GM12878 (cell line): ENCODE results near the gene GPR107. TPM values are rescaled to one million over a fixed set of nuclear protein-coding genes. Genes with fewer than 3 reads are reported as not detected.
A peak's percentile ranks its signal among the peaks of the same experiment; 100 is the strongest.

ENCODE experiments used
- ATAC-seq: fragments of 200-7000 bp; cut with Tn5 transposase; 3 replicates; pipeline ENCODE4 v1.9.1; 2020; ENCODE audit warnings: mild to moderate bottlenecking, moderate library complexity
- BruUV-seq: library from RNA; stranded (reverse); fragments of 400-500 nt; replicated peaks from 2 replicates; lab custom pipeline; 2021; lab: Mats Ljungman, UMichigan
- CTCF ChIA-PET: fragments of 300-600 bp; sonication (Branson Sonifier 250); formaldehyde crosslinking; extraction: SDS; loops from one replicate; lab custom pipeline; 2021; ENCODE audit warnings: inconsistent platforms; lab: Yijun Ruan, JAX
- POLR2A ChIA-PET: fragments of 350-600 bp; formaldehyde crosslinking; extraction: SDS; loops from one replicate; lab custom pipeline; 2021; ENCODE audit warnings: inconsistent platforms; lab: Charles Lee
- RAD21 ChIA-PET: fragments of 300-600 bp; sonication (Branson Sonifier 250); formaldehyde crosslinking; loops from one replicate; lab custom pipeline; 2023; ENCODE audit warnings: antibody characterized with exemption; ENCODE audit not compliant: unreplicated experiment; lab: Charles Lee
- SMC1A ChIA-PET: fragments of 300-600 bp; sonication (Branson Sonifier 250); formaldehyde crosslinking; loops from one replicate; lab custom pipeline; 2023; ENCODE audit not compliant: unreplicated experiment, uncharacterized antibody; lab: Charles Lee
- DNase-seq: peaks from one replicate; pipeline ENCODE4 v3.0.0-alpha.2; 2011; ENCODE audit warnings: low read depth, low spot score
- FAIRE-seq: peaks from 3 replicates; lab custom pipeline; 2011; peaks lifted over from hg19 to GRCh38; lab: Jason Lieb, UNC
- H2AFZ ChIP-seq: 2 replicates; pipeline ENCODE4 v1.6.0; 2011; ENCODE audit warnings: low read depth, low read length, control low read depth; ENCODE audit not compliant: control insufficient read depth
- H3K27ac ChIP-seq: 2 replicates; pipeline ENCODE4 v1.5.1; 2011; ENCODE audit warnings: control low read depth; ENCODE audit not compliant: control insufficient read depth, insufficient read depth
- H3K27me3 ChIP-seq, 2 experiments: replicated peaks in 1 of 2; 2 replicates each; pipeline versions ENCODE4 v1.6.0 to v1.6.1; 2011; ENCODE audit warnings: low read length in 1 of 2; ENCODE audit not compliant: control insufficient read depth in 2 of 2, insufficient read depth in 2 of 2
- H3K36me3 ChIP-seq, 2 experiments: 2 replicates each; pipeline ENCODE4 v1.5.1; 2011; ENCODE audit warnings: low read length in 1 of 2; ENCODE audit not compliant: control insufficient read depth in 2 of 2, insufficient read depth in 2 of 2
- H3K4me1 ChIP-seq: 2 replicates; pipeline ENCODE4 v1.6.1; 2011; ENCODE audit warnings: mild to moderate bottlenecking, low read length, moderate library complexity, mixed read lengths; ENCODE audit not compliant: control insufficient read depth, insufficient read depth
- H3K4me2 ChIP-seq: 2 replicates; pipeline ENCODE4 v1.6.0; 2011; ENCODE audit warnings: control low read depth; ENCODE audit not compliant: control insufficient read depth, insufficient read depth
- H3K4me3 ChIP-seq: fragments of 200-600 bp; sonication (generic); 2 replicates; pipeline ENCODE4 v1.5.1; 2016
- H3K79me2 ChIP-seq: 2 replicates; pipeline ENCODE4 v1.6.0; 2011; ENCODE audit warnings: low read length; ENCODE audit not compliant: control insufficient read depth, insufficient read depth
- H3K9ac ChIP-seq: 2 replicates; pipeline ENCODE4 v1.8.0; 2011; ENCODE audit warnings: low read length, control low read depth, mixed read lengths; ENCODE audit not compliant: control insufficient read depth, insufficient read depth
- H3K9me3 ChIP-seq: replicated peaks from 3 replicates; pipeline ENCODE4 v1.5.1; 2011; ENCODE audit warnings: mild to moderate bottlenecking, low read length; ENCODE audit not compliant: control insufficient read depth, insufficient read depth
- H4K20me1 ChIP-seq: 2 replicates; pipeline ENCODE4 v1.6.0; 2011; ENCODE audit not compliant: control insufficient read depth, insufficient read depth
- CREB1 ChIP-seq: IDR thresholded peaks from 2 replicates; pipeline ENCODE4 v1.6.1; 2012; ENCODE audit warnings: low read depth, mild to moderate bottlenecking, inconsistent platforms
- CTCF ChIP-seq, 3 experiments: IDR thresholded peaks in 2 of 3; conservative IDR thresholded peaks in 1 of 3; 2 replicates each; pipeline ENCODE4 v1.5.1; 2011; ENCODE audit warnings: low read depth in 3 of 3, low read length in 3 of 3, mild to moderate bottlenecking in 3 of 3, control low read depth in 2 of 3, moderate library complexity in 2 of 3, inconsistent platforms in 1 of 3, mixed read lengths in 1 of 3; ENCODE audit not compliant: control insufficient read depth in 2 of 3, insufficient read depth in 1 of 3; ENCODE audit errors: extremely low read depth in 1 of 3
- POU2F2 ChIP-seq: IDR thresholded peaks from 3 replicates; pipeline ENCODE4 v1.6.1; 2011; ENCODE audit warnings: low read depth, mild to moderate bottlenecking, low read length, borderline replicate concordance
- RAD21 ChIP-seq: IDR thresholded peaks from 2 replicates; pipeline ENCODE4 v1.6.1; 2011; ENCODE audit warnings: mild to moderate bottlenecking, low read depth, low read length, moderate library complexity; ENCODE audit not compliant: insufficient read depth
- RB1 ChIP-seq: fragments of 450-650 bp; formaldehyde crosslinking; IDR thresholded peaks from 2 replicates; pipeline ENCODE4 v1.6.1; 2017; ENCODE audit warnings: mild to moderate bottlenecking, borderline replicate concordance
- RUNX3 ChIP-seq: IDR thresholded peaks from 2 replicates; pipeline ENCODE4 v1.6.1; 2012; ENCODE audit warnings: low read length, inconsistent platforms
- SMARCA5 ChIP-seq: fragments of 450-650 bp; IDR thresholded peaks from 2 replicates; pipeline ENCODE4 v1.6.1; 2017; ENCODE audit warnings: mild to moderate bottlenecking
- SMC3 ChIP-seq: IDR thresholded peaks from 2 replicates; pipeline ENCODE4 v1.6.1; 2011; ENCODE audit warnings: low read length, improper control_type of control experiment, borderline replicate concordance
- SUZ12 ChIP-seq: fragments of 200-600 bp; sonication (generic); IDR thresholded peaks from one replicate; pipeline ENCODE4 v1.6.1; 2018; ENCODE audit warnings: antibody characterized with exemption, mild to moderate bottlenecking; ENCODE audit not compliant: unreplicated experiment
- YY1 ChIP-seq: IDR thresholded peaks from 2 replicates; pipeline ENCODE4 v1.6.1; 2011; ENCODE audit warnings: low read depth, mild to moderate bottlenecking, low read length
- ZSCAN29 ChIP-seq: fragments of 450-650 bp; IDR thresholded peaks from 2 replicates; pipeline ENCODE4 v1.6.1; 2017; ENCODE audit warnings: mild to moderate bottlenecking, moderate library complexity
- WGBS: methylation state at CpG from one replicate; pipeline ENCODE4 v1.1.6; 2016; ENCODE audit warnings: low lambda C conversion rate; ENCODE audit not compliant: insufficient replicate concordance, insufficient coverage; ENCODE audit errors: missing lambda C conversion rate; 5-methylcytosine and 5-hydroxymethylcytosine counted together
- in situ Hi-C: fragments of 300-500 bp; cut with MboI; formaldehyde crosslinking; loops from 9 replicates; pipeline ENCODE4 v1.14.3; 2018; ENCODE audit warnings: mixed read lengths
- intact Hi-C: fragments of 100-400 bp; cut with micrococcal nuclease; formaldehyde crosslinking; loops from one replicate; pipeline ENCODE4 v1.14.2; 2022; ENCODE audit not compliant: unreplicated experiment
- polyA plus RNA-seq, 11 experiments: library from polyadenylated mRNA; depleted of rRNA in 4 of 11; unstranded in 6 of 11; stranded (reverse) in 5 of 11; fragments of >200 nt; fragmentation: Nextera tagmentation in 4 of 11; fragmentation: Illumina TruSeq in 1 of 11; extraction: Ambion mirVana in 4 of 11; extraction: Trizol in 1 of 11; gene quantifications; 1 replicate in 1 of 11; 2 replicates in 10 of 11; pipeline versions ENCODE4 v1.2.1 to v1.2.3, GENCODE V29; 2011 to 2016; ENCODE audit warnings: inconsistent platforms in 2 of 11, missing spikeins in 2 of 11, low read depth in 1 of 11
- total RNA-seq, 4 experiments: library from RNA; depleted of rRNA in 3 of 4; stranded (reverse); fragments of >200 nt in 3 of 4; fragmentation: Illumina TruSeq in 1 of 4; extraction: Trizol in 1 of 4; gene quantifications; 2 replicates each; pipeline versions ENCODE4 v1.2.1 to v1.2.3, GENCODE V29; 2013 to 2021
- TF ChIP-seq, protein P1 (sequence below): fragments of 450-650 bp; IDR thresholded peaks from 2 replicates; pipeline ENCODE4 v1.6.1; 2017; ENCODE audit warnings: mild to moderate bottlenecking, low read depth, inconsistent platforms; ENCODE audit not compliant: poor library complexity, severe bottlenecking
- TF ChIP-seq, protein P2 (sequence below): IDR thresholded peaks from 2 replicates; pipeline ENCODE4 v1.6.1; 2012; ENCODE audit warnings: improper control_type of control experiment, low read depth, low read length; ENCODE audit not compliant: insufficient replicate concordance

Gene GPR107
- total and polyA plus RNA-seq, 10 of the 15 experiments (the other 5 are each of a cell fraction or from before 2014, with no cell fraction given): 2.7 to 21.4 (median 10.6) TPM

DNA sequence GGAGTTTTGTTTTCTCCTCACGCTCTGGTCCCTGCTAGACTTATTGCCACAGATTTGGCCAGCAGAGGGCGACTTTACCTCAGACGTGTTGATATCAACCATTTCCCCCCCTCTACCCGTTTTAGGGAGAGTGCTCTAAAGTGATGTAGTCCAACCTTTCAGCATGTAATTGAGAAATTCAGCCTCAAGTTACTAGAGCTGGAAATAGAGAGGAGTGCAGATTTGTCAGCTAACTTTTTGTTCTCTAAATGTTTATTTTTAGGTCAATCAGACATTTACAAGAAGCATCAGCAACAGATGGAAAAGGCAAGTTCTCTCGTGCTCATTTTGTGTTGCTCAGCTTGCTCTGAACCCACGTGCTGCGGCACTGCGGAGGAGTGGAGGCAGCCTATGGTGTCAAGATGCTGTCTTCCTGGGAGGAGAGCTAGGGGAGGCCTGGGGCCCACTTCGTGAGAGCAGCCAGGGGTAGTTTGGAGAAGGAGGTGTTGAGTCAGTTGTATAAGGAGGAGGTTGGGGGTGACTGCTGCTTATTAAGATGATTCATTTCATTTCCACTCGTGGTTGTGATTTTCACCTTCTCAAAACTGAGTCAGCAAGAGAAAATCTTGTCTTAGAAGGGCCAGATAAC is 53.6 kb downstream of the GPR107 start:
- Histone ChIP-seq H4K20me1 (no peaks in the 10 kb centered on the region), H3K79me2 (no peaks in the 10 kb centered on the region), H3K27me3 (no peaks in the 10 kb centered on the region), H3K9ac (no peak overlapping the region), H3K4me3 (no peak overlapping the region), H3K36me3 (peaks cover 8 to 14% of the 10 kb centered on the region in 2 experiments), H3K27ac (no peak overlapping the region), H3K9me3 (no peaks in the 10 kb centered on the region), H3K4me2 (no peak overlapping the region), H3K4me1 (peaks cover 6% of the 10 kb centered on the region), H2AFZ (no peak overlapping the region)
- no peak for DNase-seq
- WGBS: 25% methylated on average over 10 of the region's 10 CpGs
- POLR2A ChIA-PET: no interaction called here
- RAD21 ChIA-PET: interaction anchor here (1.0 to 4.3 kb wide), 5 partner anchors 9 to 208 kb away, joined by 3 to 22 read pairs (median 20); no protein-coding TSS in a partner anchor
- no TSS peak for BruUV-seq
- intact Hi-C loops: loop anchor here (1.0 to 5.0 kb wide), 2 partner anchors 129 to 235 kb away; no protein-coding TSS in a partner anchor
- in situ Hi-C loops: no loop called here
- no peak for FAIRE-seq
- peak; percentile 98 for ATAC-seq
- SMC1A ChIA-PET: interaction anchor here (0.7 to 3.0 kb wide), 13 partner anchors 13 to 206 kb away, joined by 3 to 46 read pairs (median 4); no protein-coding TSS in a partner anchor
- CTCF ChIA-PET: interaction anchor here (0.6 to 7.2 kb wide), 25 partner anchors 9 to 393 kb away, joined by 3 to 96 read pairs (median 4); no protein-coding TSS in a partner anchor
- TF ChIP-seq SUZ12 (no peak), POU2F2 (0 out of 3 replicates have a peak, but pooled peaks have one; percentile 40), RUNX3 (0 out of 2 replicates have a peak, but pooled peaks have one; percentile 5), ZSCAN29 (no peak), RAD21 (peak; percentile 90), RB1 (peak; percentile 34; the same call in 1 of the 2 replicates), CREB1 (no peak), YY1 (peak; percentile 73; the same call in 1 of the 2 replicates), SMARCA5 (peak; percentile 33; the same call in 1 of the 2 replicates), CTCF (IDR thresholded peaks at IDR 0.05 in 2 of 3, conservative IDR thresholded peaks at IDR 0.05 in 1 of 3; ENCODE audit: control insufficient read depth in 2 of 3, extremely low read depth in 1 of 3, insufficient read depth in 1 of 3, low read depth in 3 of 3, low read length in 3 of 3) (peak; percentile 72 to 88 (median 86)), SMC3 (peak; percentile 88; the same call in 1 of the 2 replicates)
- TF ChIP-seq, protein P1, sequence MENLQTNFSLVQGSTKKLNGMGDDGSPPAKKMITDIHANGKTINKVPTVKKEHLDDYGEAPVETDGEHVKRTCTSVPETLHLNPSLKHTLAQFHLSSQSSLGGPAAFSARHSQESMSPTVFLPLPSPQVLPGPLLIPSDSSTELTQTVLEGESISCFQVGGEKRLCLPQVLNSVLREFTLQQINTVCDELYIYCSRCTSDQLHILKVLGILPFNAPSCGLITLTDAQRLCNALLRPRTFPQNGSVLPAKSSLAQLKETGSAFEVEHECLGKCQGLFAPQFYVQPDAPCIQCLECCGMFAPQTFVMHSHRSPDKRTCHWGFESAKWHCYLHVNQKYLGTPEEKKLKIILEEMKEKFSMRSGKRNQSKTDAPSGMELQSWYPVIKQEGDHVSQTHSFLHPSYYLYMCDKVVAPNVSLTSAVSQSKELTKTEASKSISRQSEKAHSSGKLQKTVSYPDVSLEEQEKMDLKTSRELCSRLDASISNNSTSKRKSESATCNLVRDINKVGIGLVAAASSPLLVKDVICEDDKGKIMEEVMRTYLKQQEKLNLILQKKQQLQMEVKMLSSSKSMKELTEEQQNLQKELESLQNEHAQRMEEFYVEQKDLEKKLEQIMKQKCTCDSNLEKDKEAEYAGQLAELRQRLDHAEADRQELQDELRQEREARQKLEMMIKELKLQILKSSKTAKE: peak; percentile 36
- TF ChIP-seq, protein P2, sequence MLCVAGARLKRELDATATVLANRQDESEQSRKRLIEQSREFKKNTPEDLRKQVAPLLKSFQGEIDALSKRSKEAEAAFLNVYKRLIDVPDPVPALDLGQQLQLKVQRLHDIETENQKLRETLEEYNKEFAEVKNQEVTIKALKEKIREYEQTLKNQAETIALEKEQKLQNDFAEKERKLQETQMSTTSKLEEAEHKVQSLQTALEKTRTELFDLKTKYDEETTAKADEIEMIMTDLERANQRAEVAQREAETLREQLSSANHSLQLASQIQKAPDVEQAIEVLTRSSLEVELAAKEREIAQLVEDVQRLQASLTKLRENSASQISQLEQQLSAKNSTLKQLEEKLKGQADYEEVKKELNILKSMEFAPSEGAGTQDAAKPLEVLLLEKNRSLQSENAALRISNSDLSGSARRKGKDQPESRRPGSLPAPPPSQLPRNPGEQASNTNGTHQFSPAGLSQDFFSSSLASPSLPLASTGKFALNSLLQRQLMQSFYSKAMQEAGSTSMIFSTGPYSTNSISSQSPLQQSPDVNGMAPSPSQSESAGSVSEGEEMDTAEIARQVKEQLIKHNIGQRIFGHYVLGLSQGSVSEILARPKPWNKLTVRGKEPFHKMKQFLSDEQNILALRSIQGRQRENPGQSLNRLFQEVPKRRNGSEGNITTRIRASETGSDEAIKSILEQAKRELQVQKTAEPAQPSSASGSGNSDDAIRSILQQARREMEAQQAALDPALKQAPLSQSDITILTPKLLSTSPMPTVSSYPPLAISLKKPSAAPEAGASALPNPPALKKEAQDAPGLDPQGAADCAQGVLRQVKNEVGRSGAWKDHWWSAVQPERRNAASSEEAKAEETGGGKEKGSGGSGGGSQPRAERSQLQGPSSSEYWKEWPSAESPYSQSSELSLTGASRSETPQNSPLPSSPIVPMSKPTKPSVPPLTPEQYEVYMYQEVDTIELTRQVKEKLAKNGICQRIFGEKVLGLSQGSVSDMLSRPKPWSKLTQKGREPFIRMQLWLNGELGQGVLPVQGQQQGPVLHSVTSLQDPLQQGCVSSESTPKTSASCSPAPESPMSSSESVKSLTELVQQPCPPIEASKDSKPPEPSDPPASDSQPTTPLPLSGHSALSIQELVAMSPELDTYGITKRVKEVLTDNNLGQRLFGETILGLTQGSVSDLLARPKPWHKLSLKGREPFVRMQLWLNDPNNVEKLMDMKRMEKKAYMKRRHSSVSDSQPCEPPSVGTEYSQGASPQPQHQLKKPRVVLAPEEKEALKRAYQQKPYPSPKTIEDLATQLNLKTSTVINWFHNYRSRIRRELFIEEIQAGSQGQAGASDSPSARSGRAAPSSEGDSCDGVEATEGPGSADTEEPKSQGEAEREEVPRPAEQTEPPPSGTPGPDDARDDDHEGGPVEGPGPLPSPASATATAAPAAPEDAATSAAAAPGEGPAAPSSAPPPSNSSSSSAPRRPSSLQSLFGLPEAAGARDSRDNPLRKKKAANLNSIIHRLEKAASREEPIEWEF: no peak
